K562 (cell line): ENCODE results near the gene IL6R. TPM values are rescaled to one million over a fixed set of nuclear protein-coding genes. Genes with fewer than 3 reads are reported as not detected.

Experiments used
- ATAC-seq: fragments of 200-7000 bp; cut with Tn5 transposase; 3 replicates; pipeline ENCODE4 v1.9.1; 2020; ENCODE audit warnings: moderate library complexity
- BruUV-seq: library from RNA; stranded (reverse); fragments of 400-500 nt; replicated peaks from 2 replicates; lab custom pipeline; 2021; lab: Mats Ljungman, UMichigan
- CTCF ChIA-PET: fragments of 300-600 bp; formaldehyde crosslinking; extraction: SDS; loops from one replicate; lab custom pipeline; 2021; ENCODE audit warnings: low intra/inter-chr PET ratio; lab: Yijun Ruan, JAX
- POLR2A ChIA-PET: fragments of 300-600, 350-650 bp; sonication (Branson Sonifier 250); formaldehyde crosslinking; extraction: SDS; loops from one replicate; lab custom pipeline; 2021; ENCODE audit warnings: antibody characterized with exemption, inconsistent platforms; lab: Yijun Ruan, JAX
- DNase-seq, 4 experiments: peaks; one replicate each; pipeline versions ENCODE4 v3.0.0 to v3.0.0-alpha.2; 2011 to 2018; ENCODE audit warnings: low spot score in 3 of 4, mixed read lengths in 3 of 4; ENCODE audit errors: extremely low read depth in 1 of 4
- FAIRE-seq: peaks from 2 replicates; lab custom pipeline; 2011; peaks lifted over from hg19 to GRCh38; lab: Jason Lieb, UNC
- H2AFZ ChIP-seq: 2 replicates; pipeline ENCODE4 v1.6.0; 2011; ENCODE audit warnings: low read depth, low read length, control low read depth, inconsistent platforms
- H3K27ac ChIP-seq: fragments of 200-600 bp; 3 replicates; pipeline ENCODE4 v1.8.0; 2011; ENCODE audit warnings: low read depth, mild to moderate bottlenecking, control low read depth, inconsistent platforms, low read length, moderate library complexity, mixed read lengths; ENCODE audit errors: extremely low read depth
- H3K27me3 ChIP-seq, 2 experiments: fragments of 300-600 bp in 1 of 2; 2 replicates in 1 of 2; 3 replicates in 1 of 2; pipeline versions ENCODE4 v1.6.0 to v1.8.0; 2011; ENCODE audit warnings: inconsistent platforms in 2 of 2, low read length in 2 of 2, mild to moderate bottlenecking in 1 of 2, mixed read lengths in 1 of 2, moderate library complexity in 1 of 2; ENCODE audit not compliant: control insufficient read depth in 2 of 2, insufficient read depth in 2 of 2
- H3K36me3 ChIP-seq: fragments of 300-600 bp; 3 replicates; pipeline ENCODE4 v1.8.0; 2011; ENCODE audit warnings: mild to moderate bottlenecking, low read length, inconsistent platforms; ENCODE audit not compliant: control insufficient read depth, insufficient read depth
- H3K4me1 ChIP-seq, 2 experiments: fragments of 200-600 bp in 1 of 2; replicated peaks in 1 of 2; 2 replicates in 1 of 2; 3 replicates in 1 of 2; pipeline versions ENCODE4 v1.5.1 to v1.8.0; 2011; ENCODE audit warnings: inconsistent platforms in 2 of 2, low read length in 2 of 2, mild to moderate bottlenecking in 1 of 2, mixed read lengths in 1 of 2, moderate library complexity in 1 of 2; ENCODE audit not compliant: control insufficient read depth in 2 of 2, insufficient read depth in 2 of 2
- H3K4me2 ChIP-seq: 2 replicates; pipeline ENCODE4 v1.6.1; 2011; ENCODE audit warnings: low read length, control low read depth, inconsistent platforms, mixed read lengths; ENCODE audit not compliant: insufficient read depth
- H3K4me3 ChIP-seq: fragments of 200-600 bp; sonication (generic), shearing (Covaris generic); 2 replicates; pipeline ENCODE4 v1.5.1; 2016; ENCODE audit warnings: control low read depth, inconsistent platforms
- H3K79me2 ChIP-seq: fragments of 200-600 bp; 3 replicates; pipeline ENCODE4 v1.8.0; 2011; ENCODE audit warnings: low read length, inconsistent platforms; ENCODE audit not compliant: control insufficient read depth, insufficient read depth
- H3K9ac ChIP-seq, 2 experiments: 2 replicates each; pipeline versions ENCODE4 v1.6.0 to v1.6.1; 2011; ENCODE audit warnings: low read depth in 2 of 2, low read length in 2 of 2, control low read depth in 1 of 2, inconsistent platforms in 1 of 2, mild to moderate bottlenecking in 1 of 2, mixed read lengths in 1 of 2; ENCODE audit not compliant: insufficient read depth in 1 of 2
- H3K9me1 ChIP-seq: one replicate; pipeline ENCODE4 v1.6.0; 2011; ENCODE audit warnings: inconsistent platforms, mild to moderate bottlenecking, low read length, moderate library complexity; ENCODE audit not compliant: control insufficient read depth, insufficient read depth
- H3K9me3 ChIP-seq: replicated peaks from 2 replicates; pipeline ENCODE4 v1.5.1; 2011; ENCODE audit warnings: low read depth, low read length, inconsistent platforms; ENCODE audit not compliant: control insufficient read depth, insufficient read depth
- H4K20me1 ChIP-seq: replicated peaks from 2 replicates; pipeline ENCODE4 v1.6.1; 2011; ENCODE audit warnings: low read length, inconsistent platforms, mixed read lengths; ENCODE audit not compliant: control insufficient read depth, insufficient read depth
- ATF7 ChIP-seq: fragments of 450-650 bp; IDR thresholded peaks from 2 replicates; pipeline ENCODE4 v1.7.1; 2014; ENCODE audit warnings: mild to moderate bottlenecking, moderate library complexity
- FOXA1 ChIP-seq: fragments of 450-650 bp; IDR thresholded peaks from 2 replicates; pipeline ENCODE4 v1.6.1; 2016; ENCODE audit warnings: mild to moderate bottlenecking, borderline replicate concordance
- HMG20B ChIP-seq: fragments of 250-450 bp; sonication (Bioruptor Pico); IDR thresholded peaks from 2 replicates; pipeline ENCODE4 v1.5.0; 2021; ENCODE audit warnings: mild to moderate bottlenecking
- NBN ChIP-seq: fragments of 450-650 bp; IDR thresholded peaks from 2 replicates; pipeline ENCODE4 v1.6.1; 2016; ENCODE audit warnings: low read depth, mild to moderate bottlenecking
- PURB ChIP-seq: sonication (generic); formaldehyde crosslinking; IDR thresholded peaks from 2 replicates; pipeline ENCODE4 v1.9.0; 2021; ENCODE audit warnings: low read depth, mild to moderate bottlenecking, missing genetic modification reagents
- RBM14 ChIP-seq: fragments of 200-400 bp; formaldehyde crosslinking; IDR thresholded peaks from 2 replicates; pipeline ENCODE4 v1.6.1; 2018; ENCODE audit warnings: low read depth, mild to moderate bottlenecking, low read length, moderate library complexity, borderline replicate concordance; ENCODE audit not compliant: insufficient read depth
- RNF2 ChIP-seq: sonication (generic); IDR thresholded peaks from 2 replicates; pipeline ENCODE4 v1.6.1; 2016
- SMARCA4 ChIP-seq: fragments of 450-650 bp; IDR thresholded peaks from 2 replicates; pipeline ENCODE4 v1.6.1; 2016
- SUPT5H ChIP-seq: fragments of 450-650 bp; IDR thresholded peaks from 2 replicates; pipeline ENCODE4 v1.6.1; 2016
- ZNF274 ChIP-seq: IDR thresholded peaks from 2 replicates; pipeline ENCODE4 v1.6.1; 2011; ENCODE audit warnings: low read depth, mild to moderate bottlenecking, low read length, moderate library complexity, borderline replicate concordance
- ZNF583 ChIP-seq: fragments of 250-450 bp; sonication (Bioruptor Pico); IDR thresholded peaks from 2 replicates; pipeline ENCODE4 v1.4.0; 2020
- ZNF77 ChIP-seq: fragments of 250-450 bp; sonication (Bioruptor Pico); IDR thresholded peaks from 2 replicates; pipeline ENCODE4 v1.5.0; 2020
- WGBS: fragments of 100-300 bp; shearing (Covaris generic); methylation state at CpG from one replicate; pipeline ENCODE4 v1.1.6; 2016; ENCODE audit warnings: low coverage, mixed read lengths; ENCODE audit not compliant: insufficient coverage; ENCODE audit errors: missing lambda C conversion rate; 5-methylcytosine and 5-hydroxymethylcytosine counted together
- in situ Hi-C: fragments of 300-500 bp; cut with MboI; formaldehyde crosslinking; loops from 4 replicates; pipeline ENCODE4 v1.15.0; 2018; ENCODE audit warnings: inconsistent platforms, mixed read lengths
- intact Hi-C: fragments of 100-400 bp; cut with micrococcal nuclease; formaldehyde crosslinking; loops from 2 replicates; pipeline ENCODE4 v1.14.2; 2022
- polyA plus RNA-seq, 8 experiments: library from polyadenylated mRNA; depleted of rRNA in 4 of 8; stranded (reverse) in 5 of 8; unstranded in 3 of 8; fragments of >200 nt; fragmentation: Nextera tagmentation in 2 of 8; fragmentation: Illumina TruSeq in 1 of 8; extraction: Ambion mirVana in 2 of 8; extraction: Trizol in 1 of 8; gene quantifications; 2 replicates each; pipeline versions ENCODE4 v1.2.1 to v1.2.3, GENCODE V29; 2011 to 2014; ENCODE audit warnings: inconsistent platforms in 1 of 8, missing spikeins in 1 of 8
- total RNA-seq, 7 experiments: library from RNA; depleted of rRNA in 6 of 7; stranded (reverse); fragments of >200 nt in 6 of 7; fragmentation: Illumina TruSeq in 2 of 7; extraction: Trizol in 2 of 7; gene quantifications; 2 replicates each; pipeline versions ENCODE4 v1.2.1 to v1.2.3, GENCODE V29; 2011 to 2021; ENCODE audit warnings: low replicate concordance in 1 of 7
- TF ChIP-seq, protein P1 (sequence below), 2 experiments: fragments of 250-450 bp in 1 of 2; fragments of 450-650 bp in 1 of 2; sonication (Bioruptor Pico) in 1 of 2; IDR thresholded peaks; 2 replicates each; pipeline versions ENCODE4 v1.6.1 to v1.8.0; 2016 to 2021; ENCODE audit warnings: mild to moderate bottlenecking in 2 of 2, moderate library complexity in 2 of 2, missing compliant biosample characterization in 1 of 2, missing genetic modification characterization in 1 of 2
- TF ChIP-seq, protein P2 (sequence below): fragments of 250-450 bp; sonication (Bioruptor Pico); IDR thresholded peaks from 2 replicates; pipeline ENCODE4 v1.8.0; 2022; ENCODE audit warnings: inconsistent platforms, mild to moderate bottlenecking, moderate library complexity, borderline replicate concordance
- TF ChIP-seq, protein P3 (sequence below): fragments of 450-650 bp; conservative IDR thresholded peaks from 2 replicates; pipeline ENCODE4 v1.6.1; 2016; ENCODE audit warnings: missing genetic modification characterization, low read depth, mild to moderate bottlenecking, missing compliant biosample characterization, moderate library complexity

IL6R gene
- total and polyA plus RNA-seq, 9 of the 15 experiments (the other 6 are each of a cell fraction or from before 2014, with no cell fraction given), result 0.05 to 1.1 (median 0.11) TPM; not detected in 2

DNA sequence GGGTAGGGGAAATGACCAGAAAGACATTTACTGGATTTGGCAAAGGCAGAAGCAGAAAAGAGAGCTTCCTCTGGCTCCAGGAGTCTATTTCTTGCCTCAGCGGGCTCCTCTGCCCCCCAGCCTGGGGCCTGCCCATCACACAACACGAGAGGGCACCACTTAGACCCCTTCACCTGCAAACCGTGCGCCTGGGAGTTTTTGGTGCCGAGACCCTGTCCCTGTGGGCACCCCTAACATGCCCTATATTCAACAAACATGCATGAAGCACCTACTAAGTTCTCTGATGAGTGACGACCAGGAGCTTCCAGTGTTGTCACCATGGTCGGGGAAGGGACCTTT lies 18.8 kb downstream of the IL6R start (continued):
- no peak for TF ChIP-seq PURB (CRISPR knock-in tag)

DNA sequence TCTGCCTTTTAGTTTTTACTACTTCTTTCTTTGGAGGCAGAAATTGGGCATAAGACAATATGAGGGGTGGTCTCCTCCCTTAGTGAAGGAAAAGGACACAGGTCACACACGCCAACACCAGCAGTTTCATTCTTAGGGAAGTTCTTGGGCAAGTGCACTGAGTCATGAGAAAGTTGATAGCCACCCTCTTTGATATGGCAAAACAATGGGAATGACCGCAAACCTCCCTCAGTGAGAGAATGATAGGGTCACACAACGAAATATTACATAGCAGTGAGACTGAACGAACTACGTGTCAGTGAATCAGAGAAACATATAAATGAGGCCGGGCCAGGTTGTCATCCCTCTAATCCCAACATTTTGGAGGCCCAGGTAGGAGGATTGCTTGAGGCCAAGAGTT lies 20.0 kb downstream of the IL6R start:
- peaks cover 0 to 5% of the 10 kb centered on the region in 2 experiments; a peak in 2 of 5 replicates for H3K4me1 ChIP-seq
- in situ Hi-C loops, result no loop called here
- ChIA-PET POLR2A (no interaction called here), CTCF (no interaction called here)
- no peak overlapping the region for H3K27ac ChIP-seq
- 2% methylated on average over 6 of the region's 6 CpGs for WGBS
- no peak overlapping the region for H3K9ac ChIP-seq
- H3K4me2 ChIP-seq, result no peak overlapping the region
- H3K9me3 ChIP-seq, result no peaks in the 10 kb centered on the region
- H3K9me1 ChIP-seq, result no peaks in the 10 kb centered on the region
- H3K79me2 ChIP-seq, result no peaks in the 10 kb centered on the region
- H3K36me3 ChIP-seq, result no peaks in the 10 kb centered on the region
- H2AFZ ChIP-seq, result no peak overlapping the region
- BruUV-seq, result no TSS peak
- intact Hi-C loops, result no loop called here
- DNase-seq (no peak), FAIRE-seq (no peak), ATAC-seq (no peak)
- no peaks in the 10 kb centered on the region for H4K20me1 ChIP-seq
- no peak overlapping the region for H3K4me3 ChIP-seq
- H3K27me3 ChIP-seq, result peaks cover 24 to 44% of the 10 kb centered on the region in 2 experiments; a peak in 4 of 5 replicates
- no peak for TF ChIP-seq ZNF583 (CRISPR knock-in tag)
- no peak for TF ChIP-seq RBM14
- no peak for TF ChIP-seq RNF2
- TF ChIP-seq ZNF274, result no peak
- TF ChIP-seq SMARCA4, result no peak
- no peak for TF ChIP-seq ZNF77
- no peak for TF ChIP-seq SUPT5H
- TF ChIP-seq, protein P1, sequence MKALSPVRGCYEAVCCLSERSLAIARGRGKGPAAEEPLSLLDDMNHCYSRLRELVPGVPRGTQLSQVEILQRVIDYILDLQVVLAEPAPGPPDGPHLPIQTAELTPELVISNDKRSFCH (CRISPR knock-in tag; IDR thresholded peaks at IDR 0.05), result no peak
- TF ChIP-seq, protein P1 (tag; IDR thresholded peaks at IDR 0.05), result no peak
- TF ChIP-seq ATF7, result no peak
- TF ChIP-seq, protein P2, sequence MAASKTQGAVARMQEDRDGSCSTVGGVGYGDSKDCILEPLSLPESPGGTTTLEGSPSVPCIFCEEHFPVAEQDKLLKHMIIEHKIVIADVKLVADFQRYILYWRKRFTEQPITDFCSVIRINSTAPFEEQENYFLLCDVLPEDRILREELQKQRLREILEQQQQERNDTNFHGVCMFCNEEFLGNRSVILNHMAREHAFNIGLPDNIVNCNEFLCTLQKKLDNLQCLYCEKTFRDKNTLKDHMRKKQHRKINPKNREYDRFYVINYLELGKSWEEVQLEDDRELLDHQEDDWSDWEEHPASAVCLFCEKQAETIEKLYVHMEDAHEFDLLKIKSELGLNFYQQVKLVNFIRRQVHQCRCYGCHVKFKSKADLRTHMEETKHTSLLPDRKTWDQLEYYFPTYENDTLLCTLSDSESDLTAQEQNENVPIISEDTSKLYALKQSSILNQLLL, result no peak
- TF ChIP-seq FOXA1, result no peak
- no peak for TF ChIP-seq NBN
- TF ChIP-seq, protein P3, sequence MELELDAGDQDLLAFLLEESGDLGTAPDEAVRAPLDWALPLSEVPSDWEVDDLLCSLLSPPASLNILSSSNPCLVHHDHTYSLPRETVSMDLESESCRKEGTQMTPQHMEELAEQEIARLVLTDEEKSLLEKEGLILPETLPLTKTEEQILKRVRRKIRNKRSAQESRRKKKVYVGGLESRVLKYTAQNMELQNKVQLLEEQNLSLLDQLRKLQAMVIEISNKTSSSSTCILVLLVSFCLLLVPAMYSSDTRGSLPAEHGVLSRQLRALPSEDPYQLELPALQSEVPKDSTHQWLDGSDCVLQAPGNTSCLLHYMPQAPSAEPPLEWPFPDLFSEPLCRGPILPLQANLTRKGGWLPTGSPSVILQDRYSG, result no peak
- TF ChIP-seq HMG20B (CRISPR knock-in tag), result no peak
